Measurements from ENCODE around the gene KLHL22. TPM values are rescaled to one million over a fixed set of nuclear protein-coding genes. Genes with fewer than 3 reads are reported as not detected.

Gene KLHL22
- total RNA-seq, 1 donor = 31.1 TPM

- DNase-seq (ENCODE audit: low read depth) = no peak
- no peak overlapping the region for H3K4me3 ChIP-seq (ENCODE audit: low read depth, low read length)
- TF ChIP-seq CTCF (IDR thresholded peaks at IDR 0.05; ENCODE audit: insufficient read depth, low read depth, low read length) = no peak
Observed at GRCh38 chr22:20429254-20430100, 66.1 kb downstream of the KLHL22 start.

- TF ChIP-seq CTCF (IDR thresholded peaks at IDR 0.05; ENCODE audit: insufficient read depth, low read depth, low read length) = no peak
- no peak for DNase-seq (ENCODE audit: low read depth)
- no peak overlapping the region for H3K4me3 ChIP-seq (ENCODE audit: low read depth, low read length)
Observed at GRCh38 chr22:20428496-20429253, 66.9 kb downstream of the KLHL22 start.

GRCh38 chr22:20427945-20428417 lies 67.6 kb downstream of the KLHL22 start:
- no peak for TF ChIP-seq CTCF (IDR thresholded peaks at IDR 0.05; ENCODE audit: insufficient read depth, low read depth, low read length)
- no peak overlapping the region for H3K4me3 ChIP-seq (ENCODE audit: low read depth, low read length)
- DNase-seq (ENCODE audit: low read depth) = no peak

GRCh38 chr22:20427104-20427944 lies 68.3 kb downstream of the KLHL22 start:
- no peak for TF ChIP-seq CTCF (IDR thresholded peaks at IDR 0.05; ENCODE audit: insufficient read depth, low read depth, low read length)
- H3K4me3 ChIP-seq (ENCODE audit: low read depth, low read length) = no peak overlapping the region
- DNase-seq (ENCODE audit: low read depth) = no peak

- no peak for DNase-seq (ENCODE audit: low read depth)
- no peak for TF ChIP-seq CTCF (IDR thresholded peaks at IDR 0.05; ENCODE audit: insufficient read depth, low read depth, low read length)
- H3K4me3 ChIP-seq (ENCODE audit: low read depth, low read length) = no peak overlapping the region
Observed at GRCh38 chr22:20426259-20426615, 69.4 kb downstream of the KLHL22 start.

GRCh38 chr22:20425566-20426258 lies 69.9 kb downstream of the KLHL22 start:
- no peak for DNase-seq (ENCODE audit: low read depth)
- no peak for TF ChIP-seq CTCF (IDR thresholded peaks at IDR 0.05; ENCODE audit: insufficient read depth, low read depth, low read length)
- no peak overlapping the region for H3K4me3 ChIP-seq (ENCODE audit: low read depth, low read length)

All from fibroblast of villous mesenchyme (primary cell).